H1 (cell line): Measurements from ENCODE around the gene CRADD.

ENCODE experiments used
- ATF3 ChIP-seq: IDR thresholded peaks from 2 replicates; pipeline ENCODE4 v1.6.1; 2011; ENCODE audit warnings: low read depth, mild to moderate bottlenecking, low read length; ENCODE audit not compliant: insufficient read depth
- EGR1 ChIP-seq: IDR thresholded peaks from 2 replicates; pipeline ENCODE4 v1.6.1; 2011; ENCODE audit warnings: low read depth, low read length, borderline replicate concordance
- EZH2 ChIP-seq: fragments of 200-600 bp; sonication (generic); IDR thresholded peaks from 2 replicates; pipeline ENCODE4 v1.7.1; 2012; ENCODE audit warnings: low read depth, mild to moderate bottlenecking, moderate library complexity, low read length, inconsistent platforms; ENCODE audit not compliant: severe bottlenecking
- RNF2 ChIP-seq: fragments of 200-900, 300-1000 bp; sonication (generic); IDR thresholded peaks from 2 replicates; pipeline ENCODE4 v1.7.1; 2016; ENCODE audit warnings: borderline replicate concordance, low read depth, mild to moderate bottlenecking, antibody characterized with exemption, low read length; ENCODE audit not compliant: poor library complexity, severe bottlenecking; ENCODE audit errors: missing control alignments
- TF ChIP-seq, protein P1 (sequence below), 3 experiments: IDR thresholded peaks; 1 replicate in 2 of 3; 2 replicates in 1 of 3; pipeline versions ENCODE4 v1.5.1 to v1.6.1; 2011; ENCODE audit warnings: low read length in 3 of 3, mild to moderate bottlenecking in 3 of 3, inconsistent platforms in 2 of 3, low read depth in 1 of 3, moderate library complexity in 1 of 3; ENCODE audit not compliant: insufficient read depth in 1 of 3; ENCODE audit errors: control extremely low read depth in 1 of 3

GRCh38 chr12:93767524-93767863 lies 90.3 kb downstream of the CRADD start:
- TF ChIP-seq ATF3: no peak
- TF ChIP-seq EGR1: no peak
- TF ChIP-seq, protein P1, sequence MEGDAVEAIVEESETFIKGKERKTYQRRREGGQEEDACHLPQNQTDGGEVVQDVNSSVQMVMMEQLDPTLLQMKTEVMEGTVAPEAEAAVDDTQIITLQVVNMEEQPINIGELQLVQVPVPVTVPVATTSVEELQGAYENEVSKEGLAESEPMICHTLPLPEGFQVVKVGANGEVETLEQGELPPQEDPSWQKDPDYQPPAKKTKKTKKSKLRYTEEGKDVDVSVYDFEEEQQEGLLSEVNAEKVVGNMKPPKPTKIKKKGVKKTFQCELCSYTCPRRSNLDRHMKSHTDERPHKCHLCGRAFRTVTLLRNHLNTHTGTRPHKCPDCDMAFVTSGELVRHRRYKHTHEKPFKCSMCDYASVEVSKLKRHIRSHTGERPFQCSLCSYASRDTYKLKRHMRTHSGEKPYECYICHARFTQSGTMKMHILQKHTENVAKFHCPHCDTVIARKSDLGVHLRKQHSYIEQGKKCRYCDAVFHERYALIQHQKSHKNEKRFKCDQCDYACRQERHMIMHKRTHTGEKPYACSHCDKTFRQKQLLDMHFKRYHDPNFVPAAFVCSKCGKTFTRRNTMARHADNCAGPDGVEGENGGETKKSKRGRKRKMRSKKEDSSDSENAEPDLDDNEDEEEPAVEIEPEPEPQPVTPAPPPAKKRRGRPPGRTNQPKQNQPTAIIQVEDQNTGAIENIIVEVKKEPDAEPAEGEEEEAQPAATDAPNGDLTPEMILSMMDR (IDR thresholded peaks at IDR 0.05; ENCODE audit: control extremely low read depth in 1 of 3, insufficient read depth in 1 of 3, low read depth in 1 of 3, low read length in 3 of 3): no peak
- TF ChIP-seq EZH2: no peak
- no peak for TF ChIP-seq RNF2
